AG04450 (cell line): ENCODE measurements around the gene RABGEF1. TPM values are rescaled to one million over a fixed set of nuclear protein-coding genes. Genes with fewer than 3 reads are reported as not detected.
"Not testable (repeated sequence)": the region's sequence is repeated elsewhere in the genome, so short reads cannot be mapped to it uniquely, and the experiment has no call there.

Source experiments
- CTCF ChIA-PET: fragments of 300-600, 350-600 bp; formaldehyde crosslinking; extraction: SDS; loops from one replicate; lab custom pipeline; 2022; ENCODE audit warnings: antibody characterized with exemption, inconsistent platforms; lab: Charles Lee
- POLR2A ChIA-PET: fragments of 350-600 bp; formaldehyde crosslinking; extraction: SDS; loops from one replicate; lab custom pipeline; 2021; ENCODE audit warnings: antibody characterized with exemption, inconsistent platforms; lab: Yijun Ruan, JAX
- DNase-seq: peaks from one replicate; pipeline ENCODE4 v3.0.0-alpha.2; 2011; ENCODE audit warnings: low read depth, low spot score
- H3K27ac ChIP-seq: one replicate; pipeline ENCODE4 v1.5.1; 2012; ENCODE audit warnings: low read depth, low read length, control low read depth
- H3K27me3 ChIP-seq: one replicate; pipeline ENCODE4 v1.6.0; 2012; ENCODE audit warnings: low read length; ENCODE audit not compliant: control insufficient read depth, insufficient read depth
- H3K4me3 ChIP-seq: 2 replicates; pipeline ENCODE4 v1.5.1; 2011; ENCODE audit warnings: mild to moderate bottlenecking, low read depth, low read length, control low read depth
- H3K9me3 ChIP-seq: 2 replicates; pipeline ENCODE4 v1.5.1; 2012; ENCODE audit warnings: low read length; ENCODE audit not compliant: control insufficient read depth, insufficient read depth
- CTCF ChIP-seq: IDR thresholded peaks from 2 replicates; pipeline ENCODE4 v1.5.1; 2011; ENCODE audit warnings: low read depth, low read length, control low read depth, inconsistent platforms
- polyA plus RNA-seq: library from polyadenylated mRNA; depleted of rRNA; stranded (reverse); fragments of >200 nt; gene quantifications from 2 replicates; pipeline ENCODE4 v1.2.3, GENCODE V29; 2011

The RABGEF1 gene
- polyA plus RNA-seq, 1 experiment, result 27.1 TPM

GRCh38 chr7:66844552-66845378 is 104.2 kb downstream of the RABGEF1 start:
- peak; percentile 97 for DNase-seq
- Histone ChIP-seq H3K27ac (peak overlapping the region; percentile 96), H3K9me3 (no peaks in the 10 kb centered on the region), H3K4me3 (peak overlapping the region; percentile 98), H3K27me3 (no peaks in the 10 kb centered on the region)
- CTCF ChIA-PET, result no interaction called here
- POLR2A ChIA-PET, result interaction anchor here (0.6 to 1.6 kb wide), 9 partner anchors 29 to 457 kb away, joined by 3 to 9 read pairs (median 5); partner anchors contain the start of genes RABGEF1, SBDS, TMEM248 and TYW1
- peak; percentile 27; the same call in 1 of the 2 replicates for TF ChIP-seq CTCF

GRCh38 chr7:66845379-66846095 is 105.0 kb downstream of the RABGEF1 start:
- Histone ChIP-seq H3K4me3 (peak overlapping the region; percentile 78), H3K27ac (peak overlapping the region; percentile 96), H3K27me3 (no peaks in the 10 kb centered on the region), H3K9me3 (no peaks in the 10 kb centered on the region)
- CTCF ChIA-PET, result no interaction called here
- POLR2A ChIA-PET, result interaction anchor here (0.9 to 1.6 kb wide), 6 partner anchors 106 to 457 kb away, joined by 3 to 9 read pairs (median 5); partner anchors contain the start of genes SBDS and TYW1
- no peak for DNase-seq
- no peak for TF ChIP-seq CTCF

GRCh38 chr7:66846096-66846445 is 105.5 kb downstream of the RABGEF1 start:
- H3K27me3 ChIP-seq, H3K4me3 ChIP-seq, H3K9me3 ChIP-seq, CTCF ChIA-PET, H3K27ac ChIP-seq, DNase-seq, POLR2A ChIA-PET: not testable (repeated sequence)

- CTCF ChIA-PET, DNase-seq, POLR2A ChIA-PET, H3K9me3 ChIP-seq, H3K4me3 ChIP-seq, H3K27me3 ChIP-seq, H3K27ac ChIP-seq: not testable (repeated sequence)
These were observed 107.0 kb downstream of the RABGEF1 start for GRCh38 chr7:66847523-66847855.

- H3K27me3 ChIP-seq, result no peaks in the 10 kb centered on the region
- peak; percentile 49 for DNase-seq
- peak overlapping the region; percentile 48 for H3K27ac ChIP-seq
- TF ChIP-seq CTCF, result no peak
- H3K9me3 ChIP-seq, result no peaks in the 10 kb centered on the region
- POLR2A ChIA-PET, result no interaction called here
- CTCF ChIA-PET, result no interaction called here
- H3K4me3 ChIP-seq, result no peak overlapping the region
These were observed 107.6 kb downstream of the RABGEF1 start for GRCh38 chr7:66847879-66848790.
